D721Med (cell line): ENCODE measurements around the gene ZNF407.

Source experiments
- DNase-seq: peaks from one replicate; pipeline ENCODE4 v3.0.0; 2011; ENCODE audit warnings: low spot score; ENCODE audit not compliant: insufficient read length
- FAIRE-seq: peaks from 2 replicates; lab custom pipeline; 2011; peaks lifted over from hg19 to GRCh38; lab: Jason Lieb, UNC
- TF ChIP-seq, protein P1 (sequence below): IDR thresholded peaks from 2 replicates; pipeline ENCODE4 v1.5.1; 2012; ENCODE audit warnings: mild to moderate bottlenecking, control low read depth; ENCODE audit not compliant: insufficient read depth; ENCODE audit errors: missing control alignments

ZNF407 gene

DNA sequence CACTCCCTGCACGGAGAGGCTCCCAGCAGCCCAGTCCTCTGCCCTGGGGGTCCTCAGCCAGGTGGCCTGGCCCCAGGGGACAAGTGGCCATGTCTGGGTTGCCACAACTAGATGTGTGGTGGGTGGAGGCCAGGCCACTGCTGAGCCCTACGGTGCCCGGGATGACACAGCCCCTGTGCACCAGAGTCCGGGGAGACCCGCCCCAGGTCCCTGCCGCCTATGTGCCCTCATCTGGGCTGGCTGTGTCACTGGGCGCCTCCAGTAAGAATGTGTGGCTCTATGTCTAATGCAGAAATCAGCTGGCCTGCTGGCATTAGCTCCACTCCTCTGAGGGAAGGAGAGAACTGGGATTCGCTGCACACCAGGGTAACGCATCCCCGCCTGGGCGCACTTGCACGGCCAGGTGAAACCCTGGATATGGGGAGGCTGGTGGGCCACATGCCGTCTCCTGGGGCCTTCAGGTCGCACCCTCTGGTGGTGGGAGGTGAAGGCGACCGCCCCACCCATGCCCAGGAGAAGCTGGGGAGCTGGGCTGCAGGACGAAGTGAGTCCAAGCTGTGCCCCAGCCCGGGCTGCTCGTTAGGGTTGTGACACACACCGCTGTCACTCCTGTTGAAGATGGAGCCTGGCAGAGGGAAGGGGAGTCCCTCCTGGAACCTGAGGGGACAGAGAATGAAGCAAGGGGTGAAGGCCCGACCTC lies 475.2 kb downstream of the ZNF407 start:
- no peak for FAIRE-seq

GRCh38 chr18:75073654-75074053 lies 476.0 kb downstream of the ZNF407 start:
- DNase-seq, result no peak
- no peak for FAIRE-seq
- TF ChIP-seq, protein P1, sequence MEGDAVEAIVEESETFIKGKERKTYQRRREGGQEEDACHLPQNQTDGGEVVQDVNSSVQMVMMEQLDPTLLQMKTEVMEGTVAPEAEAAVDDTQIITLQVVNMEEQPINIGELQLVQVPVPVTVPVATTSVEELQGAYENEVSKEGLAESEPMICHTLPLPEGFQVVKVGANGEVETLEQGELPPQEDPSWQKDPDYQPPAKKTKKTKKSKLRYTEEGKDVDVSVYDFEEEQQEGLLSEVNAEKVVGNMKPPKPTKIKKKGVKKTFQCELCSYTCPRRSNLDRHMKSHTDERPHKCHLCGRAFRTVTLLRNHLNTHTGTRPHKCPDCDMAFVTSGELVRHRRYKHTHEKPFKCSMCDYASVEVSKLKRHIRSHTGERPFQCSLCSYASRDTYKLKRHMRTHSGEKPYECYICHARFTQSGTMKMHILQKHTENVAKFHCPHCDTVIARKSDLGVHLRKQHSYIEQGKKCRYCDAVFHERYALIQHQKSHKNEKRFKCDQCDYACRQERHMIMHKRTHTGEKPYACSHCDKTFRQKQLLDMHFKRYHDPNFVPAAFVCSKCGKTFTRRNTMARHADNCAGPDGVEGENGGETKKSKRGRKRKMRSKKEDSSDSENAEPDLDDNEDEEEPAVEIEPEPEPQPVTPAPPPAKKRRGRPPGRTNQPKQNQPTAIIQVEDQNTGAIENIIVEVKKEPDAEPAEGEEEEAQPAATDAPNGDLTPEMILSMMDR, result no peak

More for the DNA sequence above, 475.2 kb downstream of the ZNF407 start:
- DNase-seq, result no peak
- TF ChIP-seq, protein P1, result no peak

DNA sequence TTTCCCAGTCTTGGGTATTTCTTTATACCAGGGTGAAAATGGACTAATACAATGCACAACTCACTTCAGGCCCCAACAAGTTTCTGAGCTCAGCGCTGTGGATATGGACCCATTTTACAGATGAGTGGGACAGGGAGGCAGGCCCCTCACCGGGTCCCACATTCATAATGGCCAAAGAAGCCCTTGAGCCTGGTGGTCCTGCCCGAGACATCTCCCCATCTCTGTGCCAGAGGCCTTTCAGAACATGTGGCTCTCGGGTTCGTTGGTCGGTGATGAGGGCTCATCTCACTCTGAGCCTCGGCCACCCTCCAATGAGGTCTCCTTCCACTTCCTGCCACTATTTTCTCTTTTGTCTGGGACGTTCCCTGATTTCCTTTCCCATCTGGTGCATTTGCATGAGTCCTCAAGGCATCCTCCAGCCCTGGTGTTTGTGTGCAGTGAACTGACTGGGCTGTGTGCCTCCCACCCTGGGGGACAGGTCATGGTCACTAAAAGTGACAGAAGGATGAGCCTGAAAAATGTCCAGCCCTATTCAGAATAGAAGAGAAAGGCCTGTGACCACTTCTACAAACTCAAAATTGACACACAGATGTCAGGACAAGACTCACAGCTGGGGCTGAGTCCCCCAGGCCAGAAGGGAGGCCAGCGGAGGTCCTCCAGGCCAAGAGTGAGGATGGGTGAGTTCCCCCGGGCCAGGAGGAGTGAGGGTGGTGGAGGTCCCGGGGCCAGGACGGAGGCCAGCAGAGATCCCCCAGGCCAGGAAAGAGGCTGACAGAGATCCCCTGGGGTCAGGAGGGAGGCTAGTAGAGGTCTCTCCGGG lies 476.7 kb downstream of the ZNF407 start:
- DNase-seq (no peak), FAIRE-seq (no peak)
- TF ChIP-seq, protein P1, result no peak

GRCh38 chr18:75075016-75075305 lies 477.3 kb downstream of the ZNF407 start:
- TF ChIP-seq, protein P1, result no peak

GRCh38 chr18:75075429-75075841 lies 477.8 kb downstream of the ZNF407 start:
- DNase-seq, result no peak
- TF ChIP-seq, protein P1, result no peak
- no peak for FAIRE-seq

More at GRCh38 chr18:75075016-75075305, 477.3 kb downstream of the ZNF407 start:
- DNase-seq (no peak), FAIRE-seq (no peak)

- FAIRE-seq, result no peak
- TF ChIP-seq, protein P1, result no peak
- DNase-seq, result no peak
Measured at GRCh38 chr18:75076286-75076685, 478.6 kb downstream of the ZNF407 start.

DNA sequence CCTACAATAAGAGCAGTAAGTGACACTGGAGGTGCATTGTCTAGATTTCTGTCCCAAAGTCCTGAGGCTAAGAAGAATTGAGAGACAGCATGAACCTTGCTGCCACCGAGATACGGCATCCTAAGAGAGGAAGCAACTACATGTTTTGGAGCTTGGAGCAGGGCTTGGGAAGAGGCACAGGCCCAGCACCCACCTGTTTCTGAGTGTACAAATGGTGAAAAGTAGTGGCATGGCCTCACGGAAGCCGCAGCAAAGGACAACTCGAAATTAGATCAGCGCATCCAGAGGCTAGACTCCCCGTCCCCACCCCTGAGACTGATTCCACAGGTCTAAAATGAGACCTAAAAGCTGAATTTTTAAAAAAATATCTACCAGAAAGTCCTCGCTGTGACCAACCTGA lies 483.8 kb downstream of the ZNF407 start:
- no peak for DNase-seq
- TF ChIP-seq, protein P1, result no peak
- no peak for FAIRE-seq
